Natural killer cell (primary cell): ENCODE results near the gene TMEFF1. TPM values are rescaled to one million over a fixed set of nuclear protein-coding genes. Genes with fewer than 3 reads are reported as not detected.

Source experiments
- ATAC-seq, 3 donors: fragments of 150-1000 bp in 2 of 3; fragments of 200-7000 bp in 1 of 3; cut with Tn5 transposase; 1 replicate in 1 of 3; 2 replicates in 2 of 3; pipeline ENCODE4 v1.10.0; 2021; ENCODE audit warnings: mild to moderate bottlenecking in 2 of 3, moderate library complexity in 2 of 3
- DNase-seq, 2 donors: peaks; one replicate each; pipeline versions ENCODE4 v3.0.0 to v3.0.0-alpha.2; 2013 to 2021; ENCODE audit warnings: mixed read lengths in 1 of 2
- H3K27ac ChIP-seq: one replicate; pipeline ENCODE4 v1.5.1; 2013; ENCODE audit warnings: mild to moderate bottlenecking, low read length
- H3K27me3 ChIP-seq: one replicate; pipeline ENCODE4 v1.6.1; 2013; ENCODE audit warnings: low read length; ENCODE audit not compliant: control insufficient read depth, insufficient read depth
- H3K36me3 ChIP-seq: one replicate; pipeline ENCODE4 v1.6.1; 2013; ENCODE audit warnings: low read length; ENCODE audit not compliant: control insufficient read depth, insufficient read depth
- H3K4me1 ChIP-seq: one replicate; pipeline ENCODE4 v1.6.1; 2013; ENCODE audit warnings: low read length; ENCODE audit not compliant: control insufficient read depth, insufficient read depth
- H3K4me3 ChIP-seq: one replicate; pipeline ENCODE4 v1.5.1; 2013; ENCODE audit warnings: low read length
- H3K9me3 ChIP-seq: one replicate; pipeline ENCODE4 v1.6.1; 2013; ENCODE audit warnings: low read length; ENCODE audit not compliant: control insufficient read depth, insufficient read depth
- H3K27ac Mint-ChIP-seq, 2 donors: one replicate each; pipeline ENCODE4 v1.8.0; 2022; ENCODE audit warnings: mild to moderate bottlenecking in 2 of 2, mixed read lengths in 2 of 2, moderate library complexity in 1 of 2
- H3K27me3 Mint-ChIP-seq, 2 donors: one replicate each; pipeline ENCODE4 v1.8.0; 2022; ENCODE audit warnings: low read depth in 2 of 2, mixed read lengths in 2 of 2
- H3K36me3 Mint-ChIP-seq: one replicate; pipeline ENCODE4 v1.8.0; 2022; ENCODE audit warnings: mixed read lengths
- H3K4me1 Mint-ChIP-seq, 2 donors: one replicate each; pipeline ENCODE4 v1.8.0; 2022; ENCODE audit warnings: mixed read lengths in 2 of 2
- H3K4me3 Mint-ChIP-seq: one replicate; pipeline ENCODE4 v1.8.0; 2022; ENCODE audit warnings: mild to moderate bottlenecking, moderate library complexity, mixed read lengths
- H3K9me3 Mint-ChIP-seq, 2 donors: one replicate each; pipeline ENCODE4 v1.8.0; 2022; ENCODE audit warnings: mixed read lengths in 2 of 2
- CTCF ChIP-seq: fragments of 200-600 bp; IDR thresholded peaks from one replicate; pipeline ENCODE4 v1.8.0; 2022; ENCODE audit warnings: antibody characterized with exemption
- WGBS: methylation state at CpG from one replicate; pipeline ENCODE4 v1.1.7; 2013; ENCODE audit warnings: missing lambda C conversion rate; ENCODE audit not compliant: insufficient coverage; 5-methylcytosine and 5-hydroxymethylcytosine counted together
- intact Hi-C: fragments of 100-400 bp; cut with micrococcal nuclease; formaldehyde crosslinking; loops from one replicate; pipeline ENCODE4 v1.14.2; 2022
- total RNA-seq, 4 donors: library from RNA; stranded (reverse); fragments of 120-200 nt in 1 of 4; gene quantifications; one replicate each; pipeline versions ENCODE4 v1.2.3 to v1.2.4, GENCODE V29; 2013 to 2022

Gene TMEFF1
- total RNA-seq, 3 donors from 2014 or later (not counting 1 experiment from before 2014, with no cell fraction given) = 0.18 TPM; not detected in 2

- H3K27ac ChIP-seq = peak within 1 kb of the TSS; percentile 2
- intact Hi-C loops = no loop called here
- H3K4me3 Mint-ChIP-seq = peak within 1 kb of the TSS; percentile 98
- peaks cover 20% of the 10 kb centered on the region for H3K4me1 ChIP-seq
- DNase-seq (peak; percentile 45 to 74), ATAC-seq (peak; percentile 83 to 86 (median 85))
- no peaks in the 10 kb centered on the region for H3K36me3 Mint-ChIP-seq
- peak within 1 kb of the TSS; percentile 70 to 90 for H3K27ac Mint-ChIP-seq
- H3K4me1 Mint-ChIP-seq = peaks cover 17 to 27% of the 10 kb centered on the region in 2 donors
- H3K9me3 Mint-ChIP-seq = no peaks in the 10 kb centered on the region
- no peak for TF ChIP-seq CTCF
- peak within 1 kb of the TSS; percentile 50 for H3K4me3 ChIP-seq
- under 1% methylated on average over 80 of the region's 80 CpGs for whole genome bisulfite sequencing
- H3K9me3 ChIP-seq = no peaks in the 10 kb centered on the region
- no peaks in the 10 kb centered on the region for H3K27me3 ChIP-seq
- H3K27me3 Mint-ChIP-seq = peaks cover 5 to 6% of the 10 kb centered on the region in 2 donors
- H3K36me3 ChIP-seq = no peaks in the 10 kb centered on the region
Observed at GRCh38 chr9:100426530-100427365, 46.2 kb upstream of the TMEFF1 start, which contains the start of gene MSANTD3. MSANTD3 (plus strand) TSS chr9:100427143; CDS start chr9:100441939, 14,796 bp downstream.

GRCh38 chr9:100427366-100428263, 45.3 kb upstream of the TMEFF1 start:
- intact Hi-C loops = no loop called here
- no peaks in the 10 kb centered on the region for H3K9me3 ChIP-seq
- 9% methylated on average over 60 of the region's 65 CpGs for WGBS
- peaks cover 20% of the 10 kb centered on the region for H3K4me1 ChIP-seq
- H3K4me3 Mint-ChIP-seq = peak overlapping the region; percentile 71
- no peak for TF ChIP-seq CTCF
- H3K27me3 Mint-ChIP-seq = peaks cover 0 to 2% of the 10 kb centered on the region in 2 donors
- DNase-seq (no peak), ATAC-seq (peak; percentile 49 to 57 (median 55))
- no peaks in the 10 kb centered on the region for H3K9me3 Mint-ChIP-seq
- no peaks in the 10 kb centered on the region for H3K36me3 Mint-ChIP-seq
- no peak overlapping the region for H3K27ac ChIP-seq
- peak overlapping the region; percentile 50 for H3K4me3 ChIP-seq
- H3K36me3 ChIP-seq = no peaks in the 10 kb centered on the region
- H3K27ac Mint-ChIP-seq = peak overlapping the region; percentile 55 to 58
- peaks cover 17 to 27% of the 10 kb centered on the region in 2 donors for H3K4me1 Mint-ChIP-seq
- H3K27me3 ChIP-seq = no peaks in the 10 kb centered on the region

- Mint-ChIP-seq H3K36me3 (no peaks in the 10 kb centered on the region), H3K9me3 (no peaks in the 10 kb centered on the region), H3K27ac (no peak overlapping the region), H3K4me1 (peaks cover 17 to 27% of the 10 kb centered on the region in 2 donors), H3K27me3 (no peaks in the 10 kb centered on the region), H3K4me3 (peak overlapping the region; percentile 18)
- ATAC-seq (no peak), DNase-seq (no peak)
- no peaks in the 10 kb centered on the region for H3K9me3 ChIP-seq
- no peaks in the 10 kb centered on the region for H3K36me3 ChIP-seq
- no peaks in the 10 kb centered on the region for H3K27me3 ChIP-seq
- no peak overlapping the region for H3K4me3 ChIP-seq
- intact Hi-C loops = no loop called here
- no peak overlapping the region for H3K27ac ChIP-seq
- peaks cover 20% of the 10 kb centered on the region for H3K4me1 ChIP-seq
- TF ChIP-seq CTCF = no peak
- 92% methylated on average over 9 of the region's 9 CpGs for WGBS
Observed at GRCh38 chr9:100428871-100429654, 43.9 kb upstream of the TMEFF1 start.
